ENCODE results near the gene SPNS2. TPM values are rescaled to one million over a fixed set of nuclear protein-coding genes. Genes with fewer than 3 reads are reported as not detected.

SPNS2 gene
- total RNA-seq, 1 donor from 2014 or later: 0.38 TPM

- intact Hi-C loops (cut with micrococcal nuclease): loop anchor here (10.0 kb wide), 1 partner anchor 110 kb away; no protein-coding TSS in a partner anchor
- H3K4me3 Mint-ChIP-seq: no peak overlapping the region
- DNase-seq (no peak), ATAC-seq (ENCODE audit: low read depth) (no peak)
- peaks cover 8% of the 10 kb centered on the region for H3K36me3 Mint-ChIP-seq (ENCODE audit: low read depth)
- no peak overlapping the region for H3K27ac Mint-ChIP-seq
- POLR2A ChIA-PET: interaction anchor here (1.0 kb wide), 1 partner anchor 35 kb away, joined by 5 read pairs; no protein-coding TSS in a partner anchor
- TF ChIP-seq CTCF (IDR thresholded peaks at IDR 0.05): no peak
- CTCF ChIA-PET: no interaction called here
- peaks cover 1% of the 10 kb centered on the region for H3K4me1 Mint-ChIP-seq
- no peaks in the 10 kb centered on the region for H3K9me3 Mint-ChIP-seq
- peaks cover 4% of the 10 kb centered on the region for H3K27me3 Mint-ChIP-seq
Observed at GRCh38 chr17:4534515-4534914, 35.8 kb downstream of the SPNS2 start.

DNA sequence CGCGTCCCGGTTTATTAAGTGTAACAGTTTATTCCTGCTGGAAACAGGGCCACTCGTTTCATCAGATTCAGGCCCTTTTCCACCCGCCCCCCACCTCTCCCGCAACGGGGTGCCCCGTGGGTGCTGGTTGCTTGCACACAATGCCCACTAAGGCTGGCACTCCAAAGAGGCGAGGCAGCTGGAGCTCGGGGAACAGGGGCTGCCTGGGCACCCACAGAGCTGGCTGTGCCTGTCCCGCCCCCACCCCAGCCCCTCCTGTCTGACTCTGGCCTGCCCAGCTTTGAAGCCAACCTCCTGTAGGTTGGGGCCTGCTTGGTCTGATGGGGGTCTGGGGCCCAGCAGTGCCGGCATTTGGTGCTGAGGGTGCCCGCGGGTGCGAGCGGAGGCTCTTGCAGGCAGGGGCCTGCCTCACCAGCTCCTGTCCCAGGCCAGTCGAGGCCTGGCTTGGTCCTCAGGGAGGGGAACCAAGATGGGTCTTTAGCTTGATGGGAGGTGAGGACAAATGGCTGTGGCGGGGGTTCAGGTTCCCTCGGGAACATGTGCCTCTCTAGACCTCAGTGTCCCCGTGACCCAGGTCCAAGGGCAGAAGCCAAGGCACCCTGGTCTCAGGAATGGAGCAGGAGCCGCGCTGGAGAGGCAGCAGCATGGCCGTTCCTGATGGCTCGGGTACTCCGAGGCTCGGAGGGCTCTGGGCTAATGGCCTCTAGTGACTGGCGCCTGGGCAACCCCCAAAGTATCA is 36.4 kb downstream of the SPNS2 start:
- Mint-ChIP-seq H3K27me3 (peaks cover 4% of the 10 kb centered on the region), H3K4me3 (no peak overlapping the region), H3K36me3 (ENCODE audit: low read depth) (peaks cover 12% of the 10 kb centered on the region), H3K4me1 (peaks cover 1% of the 10 kb centered on the region), H3K27ac (no peak overlapping the region), H3K9me3 (no peaks in the 10 kb centered on the region)
- intact Hi-C loops (cut with micrococcal nuclease): loop anchor here (10.0 kb wide), 1 partner anchor 110 kb away; no protein-coding TSS in a partner anchor
- ChIA-PET POLR2A (interaction anchor here (1.0 kb wide), 1 partner anchor 36 kb away, joined by 5 read pairs; no protein-coding TSS in a partner anchor), CTCF (no interaction called here)
- TF ChIP-seq CTCF (IDR thresholded peaks at IDR 0.05): no peak
- no peak for ATAC-seq (ENCODE audit: low read depth)
- no peak for DNase-seq

DNA sequence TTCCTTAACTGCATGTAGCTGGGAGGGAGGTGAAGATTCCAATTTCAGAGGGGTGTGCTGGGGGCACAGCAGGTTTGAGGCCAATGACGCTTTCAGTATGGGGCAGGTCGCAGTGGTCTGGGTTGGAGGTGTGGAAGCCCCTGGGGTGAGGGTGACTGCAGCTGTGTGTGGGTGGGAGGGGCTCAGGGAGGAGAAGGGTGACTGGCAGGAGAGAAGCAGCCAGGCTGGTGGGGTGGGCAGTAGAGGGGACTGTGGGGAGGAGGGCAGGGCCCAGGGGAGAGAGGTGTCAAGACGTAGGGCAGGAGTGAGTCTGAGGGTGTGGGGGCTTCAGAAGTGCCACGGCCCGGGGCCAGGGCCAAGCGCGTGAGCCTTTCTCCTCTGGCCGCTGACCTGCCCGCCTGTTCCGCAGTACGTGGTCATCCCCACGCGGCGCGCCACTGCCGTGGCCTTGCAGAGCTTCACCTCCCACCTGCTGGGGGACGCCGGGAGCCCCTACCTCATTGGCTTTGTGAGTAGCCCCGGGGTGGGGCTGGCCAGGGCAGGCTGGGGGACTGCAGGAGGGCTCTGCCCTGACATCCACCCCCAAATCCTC is 37.1 kb downstream of the SPNS2 start:
- H3K27ac Mint-ChIP-seq: no peak overlapping the region
- CTCF ChIA-PET: no interaction called here
- intact Hi-C loops (cut with micrococcal nuclease): loop anchor here (10.0 kb wide), 1 partner anchor 111 kb away; no protein-coding TSS in a partner anchor
- peaks cover 16% of the 10 kb centered on the region for H3K36me3 Mint-ChIP-seq (ENCODE audit: low read depth)
- no peak overlapping the region for H3K4me3 Mint-ChIP-seq
- H3K9me3 Mint-ChIP-seq: no peaks in the 10 kb centered on the region
- no peak for DNase-seq
- TF ChIP-seq CTCF (IDR thresholded peaks at IDR 0.05): no peak
- POLR2A ChIA-PET: no interaction called here
- peaks cover 1% of the 10 kb centered on the region for H3K4me1 Mint-ChIP-seq
- ATAC-seq (ENCODE audit: low read depth): no peak
- peaks cover 4% of the 10 kb centered on the region for H3K27me3 Mint-ChIP-seq

DNA sequence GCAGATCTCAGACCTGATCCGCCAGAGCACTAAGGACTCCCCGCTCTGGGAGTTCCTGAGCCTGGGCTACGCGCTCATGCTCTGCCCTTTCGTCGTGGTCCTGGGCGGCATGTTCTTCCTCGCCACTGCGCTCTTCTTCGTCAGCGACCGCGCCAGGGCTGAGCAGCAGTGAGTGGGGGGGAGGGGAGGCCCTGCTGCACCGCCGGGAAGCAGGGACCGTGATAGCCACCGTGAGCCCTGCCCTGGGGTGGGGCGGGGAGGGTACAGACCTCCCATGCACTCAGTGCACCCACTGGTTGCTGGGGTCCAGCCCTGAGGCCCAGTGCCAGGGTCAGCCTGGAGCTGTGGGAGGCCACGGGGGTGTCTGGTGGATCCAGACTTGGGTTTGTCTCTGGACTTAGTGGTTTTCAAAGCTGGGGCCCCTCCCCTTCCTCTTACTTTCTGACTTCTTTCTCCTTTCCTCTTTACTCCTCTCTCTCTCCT is 37.6 kb downstream of the SPNS2 start:
- no peak for TF ChIP-seq CTCF (IDR thresholded peaks at IDR 0.05)
- Mint-ChIP-seq H3K36me3 (ENCODE audit: low read depth) (peaks cover 21% of the 10 kb centered on the region), H3K4me3 (no peak overlapping the region), H3K9me3 (no peaks in the 10 kb centered on the region), H3K27ac (no peak overlapping the region), H3K27me3 (peaks cover 4% of the 10 kb centered on the region), H3K4me1 (peaks cover 1% of the 10 kb centered on the region)
- CTCF ChIA-PET: no interaction called here
- intact Hi-C loops (cut with micrococcal nuclease): loop anchor here (10.0 kb wide), 1 partner anchor 111 kb away; no protein-coding TSS in a partner anchor
- ATAC-seq (ENCODE audit: low read depth): no peak
- POLR2A ChIA-PET: interaction anchor here (1.0 kb wide), 1 partner anchor 18 kb away, joined by 3 read pairs; no protein-coding TSS in a partner anchor
- DNase-seq: no peak
